GM12878 (cell line): Measurements from ENCODE around the gene TFB1M. TPM values are rescaled to one million over a fixed set of nuclear protein-coding genes. Genes with fewer than 3 reads are reported as not detected.

Source experiments
- CBX5 ChIP-seq: sonication (generic); IDR thresholded peaks from 2 replicates; pipeline ENCODE4 v1.6.1; 2016; ENCODE audit warnings: low read depth, moderate library complexity, mild to moderate bottlenecking, inconsistent platforms
- CHD2 ChIP-seq: IDR thresholded peaks from 2 replicates; pipeline ENCODE4 v1.6.1; 2011; ENCODE audit warnings: low read depth, low read length, improper control_type of control experiment, borderline replicate concordance
- FOXM1 ChIP-seq: IDR thresholded peaks from 2 replicates; pipeline ENCODE4 v1.6.1; 2012; ENCODE audit warnings: low read depth, mild to moderate bottlenecking, inconsistent platforms, low read length, moderate library complexity
- HDAC2 ChIP-seq: fragments of 200-600 bp; sonication (generic); IDR thresholded peaks from 2 replicates; pipeline ENCODE4 v1.6.1; 2017
- JUND ChIP-seq: IDR thresholded peaks from 2 replicates; pipeline ENCODE4 v1.6.1; 2012; ENCODE audit warnings: low read depth, mild to moderate bottlenecking, low read length, improper control_type of control experiment, moderate library complexity
- KDM1A ChIP-seq: fragments of 200-600 bp; sonication (generic); IDR thresholded peaks from 2 replicates; pipeline ENCODE4 v1.6.1; 2016; ENCODE audit warnings: borderline replicate concordance
- KLF5 ChIP-seq: fragments of 450-650 bp; IDR thresholded peaks from 2 replicates; pipeline ENCODE4 v1.6.1; 2014; ENCODE audit warnings: mild to moderate bottlenecking; ENCODE audit not compliant: partially characterized antibody
- MEF2A ChIP-seq: IDR thresholded peaks from 2 replicates; pipeline ENCODE4 v1.6.1; 2011; ENCODE audit warnings: low read depth, mild to moderate bottlenecking, low read length, moderate library complexity; ENCODE audit not compliant: insufficient read depth
- MEF2B ChIP-seq: fragments of 450-650 bp; IDR thresholded peaks from 2 replicates; pipeline ENCODE4 v1.6.1; 2018; ENCODE audit warnings: mild to moderate bottlenecking, moderate library complexity; ENCODE audit not compliant: partially characterized antibody, poor library complexity, severe bottlenecking
- MTA2 ChIP-seq: fragments of 450-650 bp; IDR thresholded peaks from 2 replicates; pipeline ENCODE4 v1.6.1; 2016; ENCODE audit warnings: low read depth, mild to moderate bottlenecking, moderate library complexity
- NFIC ChIP-seq: IDR thresholded peaks from 2 replicates; pipeline ENCODE4 v1.6.1; 2012; ENCODE audit warnings: low read depth, mild to moderate bottlenecking, inconsistent platforms, low read length, moderate library complexity
- NR2C1 ChIP-seq: fragments of 450-650 bp; IDR thresholded peaks from 2 replicates; pipeline ENCODE4 v1.6.1; 2017; ENCODE audit warnings: antibody characterized with exemption, mild to moderate bottlenecking, moderate library complexity
- RB1 ChIP-seq: fragments of 450-650 bp; formaldehyde crosslinking; IDR thresholded peaks from 2 replicates; pipeline ENCODE4 v1.6.1; 2017; ENCODE audit warnings: mild to moderate bottlenecking, borderline replicate concordance
- RCOR1 ChIP-seq: conservative IDR thresholded peaks from 2 replicates; pipeline ENCODE4 v1.6.1; 2012; ENCODE audit warnings: low read depth, low read length, improper control_type of control experiment
- SMAD1 ChIP-seq: fragments of 450-650 bp; IDR thresholded peaks from 2 replicates; pipeline ENCODE4 v1.6.1; 2018; ENCODE audit warnings: mild to moderate bottlenecking, low read depth; ENCODE audit not compliant: partially characterized antibody
- SMAD5 ChIP-seq: IDR thresholded peaks from 2 replicates; pipeline ENCODE4 v1.6.1; 2016; ENCODE audit warnings: antibody characterized with exemption, low read depth
- TCF12 ChIP-seq: IDR thresholded peaks from 2 replicates; pipeline ENCODE4 v1.6.1; 2011; ENCODE audit warnings: low read depth, mild to moderate bottlenecking, low read length
- ZNF384 ChIP-seq: IDR thresholded peaks from 2 replicates; pipeline ENCODE4 v1.6.1; 2012; ENCODE audit warnings: low read depth, mild to moderate bottlenecking, low read length, improper control_type of control experiment, borderline replicate concordance
- polyA plus RNA-seq, 11 experiments: library from polyadenylated mRNA; depleted of rRNA in 4 of 11; unstranded in 6 of 11; stranded (reverse) in 5 of 11; fragments of >200 nt; fragmentation: Nextera tagmentation in 4 of 11; fragmentation: Illumina TruSeq in 1 of 11; extraction: Ambion mirVana in 4 of 11; extraction: Trizol in 1 of 11; gene quantifications; 1 replicate in 1 of 11; 2 replicates in 10 of 11; pipeline versions ENCODE4 v1.2.1 to v1.2.3, GENCODE V29; 2011 to 2016; ENCODE audit warnings: inconsistent platforms in 2 of 11, missing spikeins in 2 of 11, low read depth in 1 of 11
- total RNA-seq, 4 experiments: library from RNA; depleted of rRNA in 3 of 4; stranded (reverse); fragments of >200 nt in 3 of 4; fragmentation: Illumina TruSeq in 1 of 4; extraction: Trizol in 1 of 4; gene quantifications; 2 replicates each; pipeline versions ENCODE4 v1.2.1 to v1.2.3, GENCODE V29; 2013 to 2021

Gene TFB1M
- total and polyA plus RNA-seq, 10 of the 15 experiments (the other 5 are each of a cell fraction or from before 2014, with no cell fraction given), result 29.9 to 117 (median 41.3) TPM

DNA sequence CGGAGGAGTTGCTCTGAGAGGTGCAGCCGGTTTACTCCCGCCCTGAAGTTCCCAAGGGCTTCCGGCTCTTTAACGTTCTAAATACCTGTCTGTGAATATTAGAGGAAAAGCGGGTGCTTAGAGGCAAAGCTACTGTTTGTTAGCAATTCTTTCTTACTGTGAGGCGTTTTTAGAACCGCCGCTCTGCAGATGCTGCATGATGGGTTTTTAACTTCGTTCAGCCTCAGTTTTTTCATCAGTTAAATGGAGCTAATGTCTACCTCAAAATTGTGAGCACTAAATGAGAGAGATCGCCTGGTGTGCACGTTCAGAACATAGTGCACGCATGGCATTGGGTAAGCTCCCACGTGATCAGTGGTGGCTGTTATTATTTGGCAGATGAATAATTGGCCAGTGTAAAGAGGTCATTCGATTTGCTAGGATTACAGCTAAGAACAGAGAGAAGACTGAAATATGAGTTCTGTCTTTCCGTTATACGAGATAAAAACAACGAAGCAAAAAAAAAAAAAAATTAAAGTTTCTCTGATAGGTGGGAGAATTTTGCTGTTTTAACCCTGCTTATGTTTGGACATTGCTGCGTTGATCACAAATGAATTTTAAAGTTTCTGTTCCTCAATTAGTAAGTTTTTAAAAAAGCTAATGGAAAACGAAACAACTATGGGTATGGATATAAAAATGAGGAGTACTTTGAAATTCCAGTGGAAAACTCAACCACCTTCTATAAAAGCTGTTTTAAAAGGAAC, 660 bp upstream of the TFB1M start (continued):
- TF ChIP-seq JUND, result no peak
- no peak for TF ChIP-seq KDM1A
- no peak for TF ChIP-seq ZNF384
- peak; percentile 80 for TF ChIP-seq SMAD1
- peak; percentile 46 for TF ChIP-seq MEF2B
- peak; percentile 44; the same call in 1 of the 2 replicates for TF ChIP-seq RCOR1
- 0 out of 2 replicates have a peak, but pooled peaks have one; percentile 45 for TF ChIP-seq FOXM1
- TF ChIP-seq SMAD5, result 0 out of 2 replicates have a peak, but pooled peaks have one; percentile 21
- peak; percentile 14; the same call in 1 of the 2 replicates for TF ChIP-seq RB1
- TF ChIP-seq KLF5, result peak; percentile 60
- TF ChIP-seq CBX5, result 0 out of 2 replicates have a peak, but pooled peaks have one; percentile 39
- TF ChIP-seq NFIC, result 0 out of 2 replicates have a peak, but pooled peaks have one; percentile 51
- 0 out of 2 replicates have a peak, but pooled peaks have one; percentile 5 for TF ChIP-seq TCF12
- TF ChIP-seq NR2C1, result no peak
- 0 out of 2 replicates have a peak, but pooled peaks have one; percentile 11 for TF ChIP-seq MEF2A
- 0 out of 2 replicates have a peak, but pooled peaks have one; percentile 1 for TF ChIP-seq CHD2
- TF ChIP-seq HDAC2, result peak; percentile 83; the same call in 1 of the 2 replicates
- 0 out of 2 replicates have a peak, but pooled peaks have one; percentile 22 for TF ChIP-seq MTA2
- TF ChIP-seq, all 136 proteins: peak for 47
